Activated CD4-positive, alpha-beta T cell treated with anti-CD3 and anti-CD28 coated beads, Interleukin-2, amount 10 ng/mL, durations not matched to agents 24 days and 14 days (primary cell): Measurements from ENCODE around the gene ABCA4. TPM values are rescaled to one million over a fixed set of nuclear protein-coding genes. Genes with fewer than 3 reads are reported as not detected.

ENCODE experiments used
- DNase-seq: peaks from one replicate; pipeline ENCODE4 v3.0.0; 2022
- H3K27ac Mint-ChIP-seq: one replicate; pipeline ENCODE4 v1.8.0; 2022; ENCODE audit warnings: mild to moderate bottlenecking, mixed read lengths
- H3K27me3 Mint-ChIP-seq: one replicate; pipeline ENCODE4 v1.8.0; 2022; ENCODE audit warnings: mixed read lengths
- H3K36me3 Mint-ChIP-seq: one replicate; pipeline ENCODE4 v1.8.0; 2022; ENCODE audit warnings: low read depth, mild to moderate bottlenecking, mixed read lengths
- H3K4me1 Mint-ChIP-seq: one replicate; pipeline ENCODE4 v1.8.0; 2021; ENCODE audit warnings: mixed read lengths
- H3K4me3 Mint-ChIP-seq: one replicate; pipeline ENCODE4 v1.8.0; 2022; ENCODE audit warnings: mild to moderate bottlenecking, moderate library complexity, mixed read lengths
- H3K9me3 Mint-ChIP-seq: one replicate; pipeline ENCODE4 v1.8.0; 2021; ENCODE audit warnings: mixed read lengths
- intact Hi-C: fragments of 100-400 bp; cut with micrococcal nuclease; formaldehyde crosslinking; loops from one replicate; pipeline ENCODE4 v1.15.1; 2023
- total RNA-seq: library from RNA; stranded (reverse); gene quantifications from 2 replicates; pipeline ENCODE4 v1.2.3, GENCODE V29; 2022

ABCA4 gene
- total RNA-seq, 1 donor from 2014 or later, result 0.12 TPM

- H3K4me1 Mint-ChIP-seq, result no peaks in the 10 kb centered on the region
- peaks cover 1% of the 10 kb centered on the region for H3K27me3 Mint-ChIP-seq
- peaks cover 3% of the 10 kb centered on the region for H3K9me3 Mint-ChIP-seq
- no peak overlapping the region for H3K4me3 Mint-ChIP-seq
- intact Hi-C loops, result no loop called here
- H3K27ac Mint-ChIP-seq, result no peak overlapping the region
- H3K36me3 Mint-ChIP-seq, result no peaks in the 10 kb centered on the region
- DNase-seq, result no peak
Observed at GRCh38 chr1:93969371-93969770, 151.6 kb downstream of the ABCA4 start.

GRCh38 chr1:93967306-93967705, 153.6 kb downstream of the ABCA4 start:
- no peak for DNase-seq
- intact Hi-C loops, result no loop called here
- H3K4me3 Mint-ChIP-seq, result no peak overlapping the region
- no peaks in the 10 kb centered on the region for H3K36me3 Mint-ChIP-seq
- H3K4me1 Mint-ChIP-seq, result no peaks in the 10 kb centered on the region
- no peak overlapping the region for H3K27ac Mint-ChIP-seq
- H3K9me3 Mint-ChIP-seq, result peaks cover 3% of the 10 kb centered on the region
- no peaks in the 10 kb centered on the region for H3K27me3 Mint-ChIP-seq

- Mint-ChIP-seq H3K4me3 (no peak overlapping the region), H3K27me3 (no peaks in the 10 kb centered on the region)
Observed at GRCh38 chr1:93965888-93966287, 155.1 kb downstream of the ABCA4 start.

GRCh38 chr1:93965256-93965655, 155.7 kb downstream of the ABCA4 start:
- no peak for DNase-seq
- Mint-ChIP-seq H3K27me3 (no peaks in the 10 kb centered on the region), H3K27ac (no peak overlapping the region), H3K4me3 (no peak overlapping the region), H3K4me1 (no peaks in the 10 kb centered on the region), H3K9me3 (no peaks in the 10 kb centered on the region), H3K36me3 (no peaks in the 10 kb centered on the region)
- intact Hi-C loops, result no loop called here

More at GRCh38 chr1:93965888-93966287, 155.1 kb downstream of the ABCA4 start:
- intact Hi-C loops, result no loop called here
- Mint-ChIP-seq H3K27ac (no peak overlapping the region), H3K4me1 (no peaks in the 10 kb centered on the region), H3K36me3 (no peaks in the 10 kb centered on the region), H3K9me3 (no peaks in the 10 kb centered on the region)
- DNase-seq, result no peak

- H3K9me3 Mint-ChIP-seq, result no peaks in the 10 kb centered on the region
- H3K4me3 Mint-ChIP-seq, result no peak overlapping the region
- intact Hi-C loops, result no loop called here
- H3K27ac Mint-ChIP-seq, result no peak overlapping the region
- H3K27me3 Mint-ChIP-seq, result no peaks in the 10 kb centered on the region
- no peaks in the 10 kb centered on the region for H3K4me1 Mint-ChIP-seq
- H3K36me3 Mint-ChIP-seq, result no peaks in the 10 kb centered on the region
- no peak for DNase-seq
Observed at GRCh38 chr1:93964777-93965200, 156.2 kb downstream of the ABCA4 start.

GRCh38 chr1:93964096-93964776, 156.7 kb downstream of the ABCA4 start:
- Mint-ChIP-seq H3K4me3 (no peak overlapping the region), H3K27ac (no peak overlapping the region), H3K9me3 (no peaks in the 10 kb centered on the region), H3K4me1 (no peaks in the 10 kb centered on the region), H3K27me3 (peaks cover 3% of the 10 kb centered on the region), H3K36me3 (no peaks in the 10 kb centered on the region)
- DNase-seq, result no peak
- intact Hi-C loops, result no loop called here

- Mint-ChIP-seq H3K27ac (no peak overlapping the region), H3K9me3 (no peaks in the 10 kb centered on the region), H3K4me1 (no peaks in the 10 kb centered on the region), H3K4me3 (no peak overlapping the region), H3K36me3 (no peaks in the 10 kb centered on the region), H3K27me3 (peaks cover 3% of the 10 kb centered on the region)
- DNase-seq, result no peak
- intact Hi-C loops, result no loop called here
Observed at GRCh38 chr1:93963585-93963984, 157.4 kb downstream of the ABCA4 start.

- H3K36me3 Mint-ChIP-seq, result no peaks in the 10 kb centered on the region
- H3K27me3 Mint-ChIP-seq, result peaks cover 3% of the 10 kb centered on the region
- no peak overlapping the region for H3K27ac Mint-ChIP-seq
- DNase-seq, result no peak
- no peak overlapping the region for H3K4me3 Mint-ChIP-seq
- peaks cover 8% of the 10 kb centered on the region for H3K9me3 Mint-ChIP-seq
- no peaks in the 10 kb centered on the region for H3K4me1 Mint-ChIP-seq
- intact Hi-C loops, result no loop called here
Observed at GRCh38 chr1:93961906-93962305, 159.0 kb downstream of the ABCA4 start.

- Mint-ChIP-seq H3K27ac (no peak overlapping the region), H3K27me3 (peaks cover 3% of the 10 kb centered on the region), H3K36me3 (no peaks in the 10 kb centered on the region), H3K4me3 (no peak overlapping the region), H3K9me3 (peaks cover 9% of the 10 kb centered on the region), H3K4me1 (no peaks in the 10 kb centered on the region)
- intact Hi-C loops, result no loop called here
- no peak for DNase-seq
Observed at GRCh38 chr1:93961443-93961842, 159.5 kb downstream of the ABCA4 start.

- Mint-ChIP-seq H3K4me3 (no peak overlapping the region), H3K27me3 (peaks cover 3% of the 10 kb centered on the region), H3K4me1 (no peaks in the 10 kb centered on the region), H3K36me3 (no peaks in the 10 kb centered on the region), H3K9me3 (peaks cover 13% of the 10 kb centered on the region), H3K27ac (no peak overlapping the region)
- DNase-seq, result no peak
- intact Hi-C loops, result no loop called here
Observed at GRCh38 chr1:93960641-93961147, 160.3 kb downstream of the ABCA4 start.

GRCh38 chr1:93959413-93959812, 161.5 kb downstream of the ABCA4 start:
- DNase-seq, result no peak
- Mint-ChIP-seq H3K4me1 (no peaks in the 10 kb centered on the region), H3K27me3 (peaks cover 3% of the 10 kb centered on the region), H3K4me3 (no peak overlapping the region), H3K27ac (no peak overlapping the region), H3K36me3 (no peaks in the 10 kb centered on the region), H3K9me3 (peaks cover 18% of the 10 kb centered on the region)
- intact Hi-C loops, result no loop called here

- Mint-ChIP-seq H3K36me3 (no peaks in the 10 kb centered on the region), H3K27me3 (peaks cover 3% of the 10 kb centered on the region), H3K27ac (no peak overlapping the region), H3K4me3 (no peak overlapping the region), H3K9me3 (peaks cover 18% of the 10 kb centered on the region), H3K4me1 (no peaks in the 10 kb centered on the region)
- intact Hi-C loops, result no loop called here
- DNase-seq, result no peak
Observed at GRCh38 chr1:93958726-93959100, 162.2 kb downstream of the ABCA4 start.

- H3K4me1 Mint-ChIP-seq, result no peaks in the 10 kb centered on the region
- H3K9me3 Mint-ChIP-seq, result peaks cover 18% of the 10 kb centered on the region
- no peak overlapping the region for H3K27ac Mint-ChIP-seq
- no peaks in the 10 kb centered on the region for H3K36me3 Mint-ChIP-seq
- intact Hi-C loops, result no loop called here
- no peak overlapping the region for H3K4me3 Mint-ChIP-seq
- no peak for DNase-seq
- peaks cover 3% of the 10 kb centered on the region for H3K27me3 Mint-ChIP-seq
Observed at GRCh38 chr1:93958032-93958725, 162.8 kb downstream of the ABCA4 start.

- Mint-ChIP-seq H3K9me3 (peaks cover 28% of the 10 kb centered on the region), H3K27ac (no peak overlapping the region), H3K36me3 (no peaks in the 10 kb centered on the region), H3K4me3 (no peak overlapping the region), H3K4me1 (no peaks in the 10 kb centered on the region), H3K27me3 (peaks cover 3% of the 10 kb centered on the region)
- intact Hi-C loops, result no loop called here
- DNase-seq, result no peak
Observed at GRCh38 chr1:93955765-93956164, 165.2 kb downstream of the ABCA4 start.
